ENCODE measurements around the gene MRC2. TPM values are rescaled to one million over a fixed set of nuclear protein-coding genes. Genes with fewer than 3 reads are reported as not detected.

MRC2 gene
- total RNA-seq, 1 donor from 2014 or later: 361 TPM

- Histone ChIP-seq H3K27me3 (ENCODE audit: insufficient read depth, low read length) (no peaks in the 10 kb centered on the region), H3K79me2 (ENCODE audit: insufficient read depth, low read length) (no peaks in the 10 kb centered on the region), H2AFZ (ENCODE audit: low read depth, low read length) (no peak overlapping the region), H3K36me3 (ENCODE audit: insufficient read depth, low read length) (peaks cover 38% of the 10 kb centered on the region), H3K4me3 (ENCODE audit: insufficient read depth, low read depth, low read length) (no peak overlapping the region), H4K20me1 (ENCODE audit: insufficient read depth, low read length) (peaks cover 24% of the 10 kb centered on the region), H3K4me2 (ENCODE audit: low read length) (no peak overlapping the region), H3K4me1 (ENCODE audit: insufficient read depth, low read length) (no peaks in the 10 kb centered on the region), H3K9ac (ENCODE audit: low read length) (no peak overlapping the region), H3K27ac (ENCODE audit: low read depth, low read length) (no peak overlapping the region), H3K9me3 (ENCODE audit: insufficient read depth, low read depth, low read length) (no peaks in the 10 kb centered on the region)
- H3K4me1 Mint-ChIP-seq (ENCODE audit: low read depth, unreplicated experiment): no peaks in the 10 kb centered on the region
- H3K27me3 Mint-ChIP-seq (ENCODE audit: low read depth, unreplicated experiment): no peaks in the 10 kb centered on the region
- DNase-seq (ENCODE audit: low read depth): no peak
- no peaks in the 10 kb centered on the region for H3K9me3 Mint-ChIP-seq (ENCODE audit: unreplicated experiment)
- TF ChIP-seq EZH2 (IDR thresholded peaks at IDR 0.05; ENCODE audit: insufficient read depth, low read length) (no peak), CTCF (IDR thresholded peaks at IDR 0.05; ENCODE audit: insufficient read depth, low read depth, low read length) (no peak)
- H3K27ac Mint-ChIP-seq (ENCODE audit: unreplicated experiment): no peak overlapping the region
- no peak overlapping the region for H3K4me3 Mint-ChIP-seq (ENCODE audit: unreplicated experiment)
- peaks cover 36% of the 10 kb centered on the region for H3K36me3 Mint-ChIP-seq (ENCODE audit: low read depth, unreplicated experiment)
- FAIRE-seq: no peak
Observed at GRCh38 chr17:62681061-62681938, 53.8 kb downstream of the MRC2 start.

- Mint-ChIP-seq H3K4me1 (ENCODE audit: low read depth, unreplicated experiment) (no peaks in the 10 kb centered on the region), H3K9me3 (ENCODE audit: unreplicated experiment) (no peaks in the 10 kb centered on the region), H3K27ac (ENCODE audit: unreplicated experiment) (no peak overlapping the region), H3K4me3 (ENCODE audit: unreplicated experiment) (no peak overlapping the region), H3K36me3 (ENCODE audit: low read depth, unreplicated experiment) (peaks cover 34% of the 10 kb centered on the region), H3K27me3 (ENCODE audit: low read depth, unreplicated experiment) (no peaks in the 10 kb centered on the region)
- FAIRE-seq (no peak), DNase-seq (ENCODE audit: low read depth) (no peak)
- no peak overlapping the region for H3K9ac ChIP-seq (ENCODE audit: low read length)
- TF ChIP-seq EZH2 (IDR thresholded peaks at IDR 0.05; ENCODE audit: insufficient read depth, low read length) (no peak), CTCF (IDR thresholded peaks at IDR 0.05; ENCODE audit: insufficient read depth, low read depth, low read length) (no peak)
- no peaks in the 10 kb centered on the region for H3K27me3 ChIP-seq (ENCODE audit: insufficient read depth, low read length)
- H3K4me3 ChIP-seq (ENCODE audit: insufficient read depth, low read depth, low read length): no peak overlapping the region
- no peak overlapping the region for H2AFZ ChIP-seq (ENCODE audit: low read depth, low read length)
- peaks cover 18% of the 10 kb centered on the region for H4K20me1 ChIP-seq (ENCODE audit: insufficient read depth, low read length)
- H3K4me1 ChIP-seq (ENCODE audit: insufficient read depth, low read length): no peaks in the 10 kb centered on the region
- no peak overlapping the region for H3K4me2 ChIP-seq (ENCODE audit: low read length)
- no peak overlapping the region for H3K27ac ChIP-seq (ENCODE audit: low read depth, low read length)
- H3K36me3 ChIP-seq (ENCODE audit: insufficient read depth, low read length): peaks cover 43% of the 10 kb centered on the region
- H3K79me2 ChIP-seq (ENCODE audit: insufficient read depth, low read length): no peaks in the 10 kb centered on the region
- H3K9me3 ChIP-seq (ENCODE audit: insufficient read depth, low read depth, low read length): no peaks in the 10 kb centered on the region
Observed at GRCh38 chr17:62681939-62682381, 54.5 kb downstream of the MRC2 start.

- H3K4me3 ChIP-seq (ENCODE audit: insufficient read depth, low read depth, low read length): no peak overlapping the region
- no peak for DNase-seq (ENCODE audit: low read depth)
- peaks cover 37% of the 10 kb centered on the region for H3K36me3 ChIP-seq (ENCODE audit: insufficient read depth, low read length)
- no peaks in the 10 kb centered on the region for H3K27me3 ChIP-seq (ENCODE audit: insufficient read depth, low read length)
- no peak overlapping the region for H3K27ac ChIP-seq (ENCODE audit: low read depth, low read length)
- no peak overlapping the region for H3K9ac ChIP-seq (ENCODE audit: low read length)
- H3K4me3 Mint-ChIP-seq (ENCODE audit: unreplicated experiment): no peak overlapping the region
- no peak overlapping the region for H3K27ac Mint-ChIP-seq (ENCODE audit: unreplicated experiment)
- H3K27me3 Mint-ChIP-seq (ENCODE audit: low read depth, unreplicated experiment): no peaks in the 10 kb centered on the region
- no peak overlapping the region for H3K4me2 ChIP-seq (ENCODE audit: low read length)
- no peak for FAIRE-seq
- no peak overlapping the region for H2AFZ ChIP-seq (ENCODE audit: low read depth, low read length)
- H3K79me2 ChIP-seq (ENCODE audit: insufficient read depth, low read length): no peaks in the 10 kb centered on the region
- peaks cover 19% of the 10 kb centered on the region for H4K20me1 ChIP-seq (ENCODE audit: insufficient read depth, low read length)
- H3K36me3 Mint-ChIP-seq (ENCODE audit: low read depth, unreplicated experiment): peaks cover 26% of the 10 kb centered on the region
- TF ChIP-seq CTCF (IDR thresholded peaks at IDR 0.05; ENCODE audit: insufficient read depth, low read depth, low read length) (no peak), EZH2 (IDR thresholded peaks at IDR 0.05; ENCODE audit: insufficient read depth, low read length) (no peak)
- no peaks in the 10 kb centered on the region for H3K4me1 Mint-ChIP-seq (ENCODE audit: low read depth, unreplicated experiment)
- H3K4me1 ChIP-seq (ENCODE audit: insufficient read depth, low read length): no peaks in the 10 kb centered on the region
- no peaks in the 10 kb centered on the region for H3K9me3 ChIP-seq (ENCODE audit: insufficient read depth, low read depth, low read length)
- H3K9me3 Mint-ChIP-seq (ENCODE audit: unreplicated experiment): no peaks in the 10 kb centered on the region
Observed at GRCh38 chr17:62684179-62684578, 56.7 kb downstream of the MRC2 start.
